ENCODE results near the gene DIDO1. TPM values are rescaled to one million over a fixed set of nuclear protein-coding genes. Genes with fewer than 3 reads are reported as not detected.

The DIDO1 gene
- total RNA-seq, 1 experiment from 2014 or later = 120 TPM

DNA sequence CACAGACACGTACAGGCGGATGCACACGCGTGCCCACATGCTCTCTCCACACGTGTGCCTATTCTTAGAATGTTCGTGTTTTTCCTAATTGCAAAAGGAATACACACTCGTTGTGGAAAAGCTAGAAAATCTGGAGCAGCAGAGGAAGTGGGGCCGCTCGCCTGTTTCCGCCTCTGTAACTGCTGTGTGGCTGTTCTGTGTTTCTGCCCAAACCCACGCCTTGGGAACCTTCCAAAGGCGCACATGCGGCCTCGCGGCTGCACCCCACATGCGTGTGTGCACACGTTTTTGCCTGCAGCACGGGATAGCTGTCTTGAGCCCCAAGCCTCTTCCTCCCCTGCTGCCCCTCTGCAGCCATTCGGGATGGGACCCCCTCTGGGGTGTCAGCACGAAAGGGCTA lies 38.4 kb upstream of the DIDO1 start:
- DNase-seq = no peak
- Histone ChIP-seq H3K27me3 (replicated peaks; ENCODE audit: control insufficient read depth, insufficient read depth, low read length) (no peaks in the 10 kb centered on the region), H3K4me3 (ENCODE audit: low read depth, low read length) (no peak overlapping the region), H3K4me1 (no peaks in the 10 kb centered on the region), H3K9me3 (no peaks in the 10 kb centered on the region), H3K36me3 (ENCODE audit: control insufficient read depth, insufficient read depth, low read length) (peaks cover 18% of the 10 kb centered on the region)
- no peaks in the 10 kb centered on the region for H3K4me1 Mint-ChIP-seq (ENCODE audit: low read depth, unreplicated experiment)
- H3K36me3 Mint-ChIP-seq (ENCODE audit: insufficient read depth, unreplicated experiment) = peaks cover 43% of the 10 kb centered on the region
- no TSS peak for BruUV-seq (replicated peaks)
- no peak overlapping the region for H3K27ac Mint-ChIP-seq (ENCODE audit: unreplicated experiment)
- intact Hi-C loops (cut with micrococcal nuclease; ENCODE audit: unreplicated experiment) = no loop called here
- CTCF ChIA-PET = interaction anchor here (1.2 kb wide), 1 partner anchor 8 kb away, joined by 5 read pairs; no protein-coding TSS in a partner anchor
- no peaks in the 10 kb centered on the region for H3K9me3 Mint-ChIP-seq (ENCODE audit: unreplicated experiment)
- TF ChIP-seq, protein P1, sequence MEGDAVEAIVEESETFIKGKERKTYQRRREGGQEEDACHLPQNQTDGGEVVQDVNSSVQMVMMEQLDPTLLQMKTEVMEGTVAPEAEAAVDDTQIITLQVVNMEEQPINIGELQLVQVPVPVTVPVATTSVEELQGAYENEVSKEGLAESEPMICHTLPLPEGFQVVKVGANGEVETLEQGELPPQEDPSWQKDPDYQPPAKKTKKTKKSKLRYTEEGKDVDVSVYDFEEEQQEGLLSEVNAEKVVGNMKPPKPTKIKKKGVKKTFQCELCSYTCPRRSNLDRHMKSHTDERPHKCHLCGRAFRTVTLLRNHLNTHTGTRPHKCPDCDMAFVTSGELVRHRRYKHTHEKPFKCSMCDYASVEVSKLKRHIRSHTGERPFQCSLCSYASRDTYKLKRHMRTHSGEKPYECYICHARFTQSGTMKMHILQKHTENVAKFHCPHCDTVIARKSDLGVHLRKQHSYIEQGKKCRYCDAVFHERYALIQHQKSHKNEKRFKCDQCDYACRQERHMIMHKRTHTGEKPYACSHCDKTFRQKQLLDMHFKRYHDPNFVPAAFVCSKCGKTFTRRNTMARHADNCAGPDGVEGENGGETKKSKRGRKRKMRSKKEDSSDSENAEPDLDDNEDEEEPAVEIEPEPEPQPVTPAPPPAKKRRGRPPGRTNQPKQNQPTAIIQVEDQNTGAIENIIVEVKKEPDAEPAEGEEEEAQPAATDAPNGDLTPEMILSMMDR (IDR thresholded peaks at IDR 0.05; ENCODE audit: insufficient read depth in 1 of 2, low read depth in 1 of 2, low read length in 1 of 2, severe bottlenecking in 1 of 2, unreplicated experiment in 1 of 2) = no peak
- no peak overlapping the region for H3K4me3 Mint-ChIP-seq (ENCODE audit: unreplicated experiment)
- no peaks in the 10 kb centered on the region for H3K27me3 Mint-ChIP-seq (ENCODE audit: insufficient read depth, unreplicated experiment)
- POLR2A ChIA-PET = interaction anchor here (0.6 kb wide), 1 partner anchor 579 kb away, joined by 4 read pairs; no protein-coding TSS in a partner anchor

DNA sequence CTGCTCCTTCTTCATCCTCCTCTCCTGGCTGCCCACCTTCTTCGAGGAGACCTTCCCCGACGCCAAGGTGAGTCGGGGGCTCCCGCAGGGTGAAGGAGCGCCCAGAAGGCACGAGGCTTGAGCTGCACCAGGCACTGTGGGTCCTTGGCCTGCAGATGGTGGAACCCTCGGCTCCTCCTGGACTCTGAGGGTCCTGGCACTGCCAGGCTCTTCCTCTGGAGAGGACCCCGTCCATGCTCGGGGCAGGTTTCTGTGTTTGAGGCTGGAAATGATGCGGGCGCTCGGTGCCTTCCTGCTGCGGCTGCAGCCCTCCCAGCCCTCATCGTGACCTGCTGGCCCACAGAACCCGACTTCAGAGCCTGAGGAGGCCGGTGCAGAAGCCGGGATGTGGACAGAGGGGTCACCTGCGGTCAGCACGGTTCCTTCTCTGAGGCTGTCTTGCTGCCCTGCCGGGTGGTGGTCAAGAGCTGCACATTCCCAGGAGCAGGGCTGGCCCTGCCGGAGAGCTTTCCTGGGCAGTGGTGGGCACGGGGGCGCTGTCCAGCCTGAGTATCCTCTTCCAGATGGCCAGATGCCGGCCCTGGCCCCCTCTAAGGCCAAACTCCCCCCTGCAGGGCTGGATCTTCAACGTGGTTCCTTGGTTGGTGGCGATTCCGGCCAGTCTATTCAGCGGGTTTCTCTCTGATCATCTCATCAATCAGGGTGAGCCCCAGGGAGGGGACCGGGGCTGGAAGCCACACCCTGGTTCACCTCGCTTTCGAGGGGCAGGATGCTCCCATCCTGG lies 37.5 kb upstream of the DIDO1 start:
- intact Hi-C loops (cut with micrococcal nuclease; ENCODE audit: unreplicated experiment) = no loop called here
- Histone ChIP-seq H3K36me3 (ENCODE audit: control insufficient read depth, insufficient read depth, low read length) (peaks cover 19% of the 10 kb centered on the region), H3K4me1 (no peaks in the 10 kb centered on the region), H3K27me3 (replicated peaks; ENCODE audit: control insufficient read depth, insufficient read depth, low read length) (no peaks in the 10 kb centered on the region), H3K4me3 (ENCODE audit: low read depth, low read length) (no peak overlapping the region), H3K9me3 (no peaks in the 10 kb centered on the region)
- Mint-ChIP-seq H3K36me3 (ENCODE audit: insufficient read depth, unreplicated experiment) (peaks cover 44% of the 10 kb centered on the region), H3K4me1 (ENCODE audit: low read depth, unreplicated experiment) (no peaks in the 10 kb centered on the region), H3K4me3 (ENCODE audit: unreplicated experiment) (no peak overlapping the region), H3K27me3 (ENCODE audit: insufficient read depth, unreplicated experiment) (no peaks in the 10 kb centered on the region), H3K27ac (ENCODE audit: unreplicated experiment) (no peak overlapping the region), H3K9me3 (ENCODE audit: unreplicated experiment) (no peaks in the 10 kb centered on the region)
- no peak for DNase-seq
- no TSS peak for BruUV-seq (replicated peaks)
- POLR2A ChIA-PET = no interaction called here
- TF ChIP-seq, protein P1 (IDR thresholded peaks at IDR 0.05; ENCODE audit: insufficient read depth in 1 of 2, low read depth in 1 of 2, low read length in 1 of 2, severe bottlenecking in 1 of 2, unreplicated experiment in 1 of 2) = no peak
- CTCF ChIA-PET = interaction anchor here (0.8 to 1.2 kb wide), 2 partner anchors 9 to 45 kb away, joined by 3 to 5 read pairs; no protein-coding TSS in a partner anchor

DNA sequence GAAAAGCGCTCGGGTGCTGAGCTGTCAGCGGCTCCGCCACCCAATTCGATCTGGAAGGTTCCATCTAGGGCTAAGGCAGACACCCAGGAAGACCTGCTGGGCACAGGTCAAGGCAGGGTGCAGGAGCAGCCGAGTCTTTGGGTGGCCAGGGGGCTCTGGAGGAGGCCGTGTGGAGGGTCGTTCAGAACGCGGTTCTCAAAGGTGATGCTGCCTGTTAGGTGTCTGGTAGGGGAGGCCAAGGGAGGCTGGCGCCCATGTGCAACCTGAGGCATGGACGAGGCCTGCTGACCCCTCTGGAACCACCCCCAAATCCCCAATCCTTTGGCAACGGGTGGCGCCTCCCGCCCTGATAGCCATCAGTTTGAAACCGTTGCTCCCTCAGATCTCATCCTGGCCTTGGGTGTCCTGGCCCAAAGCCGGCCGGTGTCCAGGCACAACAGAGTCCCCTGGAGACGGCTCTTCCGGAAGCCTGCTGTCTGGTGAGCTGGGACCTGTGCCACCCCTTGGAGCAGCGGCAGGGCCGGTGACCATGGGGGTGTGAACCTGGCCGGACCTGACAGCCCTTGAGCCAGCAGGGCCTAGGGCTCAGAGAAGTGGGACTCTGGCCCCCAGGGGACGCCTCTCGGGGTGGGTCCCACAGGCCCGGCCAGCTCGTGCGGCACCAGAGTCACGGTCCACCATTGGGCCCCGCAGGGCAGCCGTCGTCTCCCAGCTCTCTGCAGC lies 36.7 kb upstream of the DIDO1 start:
- Histone ChIP-seq H3K27me3 (replicated peaks; ENCODE audit: control insufficient read depth, insufficient read depth, low read length) (no peaks in the 10 kb centered on the region), H3K9me3 (no peaks in the 10 kb centered on the region), H3K36me3 (ENCODE audit: control insufficient read depth, insufficient read depth, low read length) (peaks cover 23% of the 10 kb centered on the region), H3K4me1 (no peaks in the 10 kb centered on the region), H3K4me3 (ENCODE audit: low read depth, low read length) (no peak overlapping the region)
- Mint-ChIP-seq H3K27me3 (ENCODE audit: insufficient read depth, unreplicated experiment) (no peaks in the 10 kb centered on the region), H3K4me1 (ENCODE audit: low read depth, unreplicated experiment) (no peaks in the 10 kb centered on the region), H3K36me3 (ENCODE audit: insufficient read depth, unreplicated experiment) (peaks cover 52% of the 10 kb centered on the region), H3K27ac (ENCODE audit: unreplicated experiment) (no peak overlapping the region), H3K4me3 (ENCODE audit: unreplicated experiment) (no peak overlapping the region), H3K9me3 (ENCODE audit: unreplicated experiment) (no peaks in the 10 kb centered on the region)
- POLR2A ChIA-PET = no interaction called here
- TF ChIP-seq, protein P1 (IDR thresholded peaks at IDR 0.05; ENCODE audit: insufficient read depth in 1 of 2, low read depth in 1 of 2, low read length in 1 of 2, severe bottlenecking in 1 of 2, unreplicated experiment in 1 of 2) = no peak
- CTCF ChIA-PET = interaction anchor here (0.8 kb wide), 2 partner anchors 9 to 46 kb away, joined by 3 read pairs; no protein-coding TSS in a partner anchor
- intact Hi-C loops (cut with micrococcal nuclease; ENCODE audit: unreplicated experiment) = no loop called here
- no TSS peak for BruUV-seq (replicated peaks)
- no peak for DNase-seq

Measured in Caco-2 (cell line).